ENCODE results near the gene IFT88.
"Not testable (repeated sequence)": the region's sequence is repeated elsewhere in the genome, so short reads cannot be mapped to it uniquely, and the experiment has no call there.

IFT88 gene

GRCh38 chr13:20636079-20636478 is 69.1 kb downstream of the IFT88 start:
- no peak for DNase-seq (ENCODE audit: low read depth)

- no peak for DNase-seq (ENCODE audit: low read depth)
Measured at GRCh38 chr13:20637811-20638210, 70.9 kb downstream of the IFT88 start.

GRCh38 chr13:20647758-20648157 is 80.8 kb downstream of the IFT88 start:
- DNase-seq (ENCODE audit: low read depth) = no peak

- DNase-seq (ENCODE audit: low read depth) = no peak
Measured at GRCh38 chr13:20652946-20653345, 86.0 kb downstream of the IFT88 start.

GRCh38 chr13:20654156-20654555 is 87.2 kb downstream of the IFT88 start:
- no peak for DNase-seq (ENCODE audit: low read depth)

- no peak for DNase-seq (ENCODE audit: low read depth)
Measured at GRCh38 chr13:20658451-20659040, 91.6 kb downstream of the IFT88 start.

GRCh38 chr13:20664351-20664750 is 97.4 kb downstream of the IFT88 start:
- DNase-seq (ENCODE audit: low read depth) = no peak

- DNase-seq (ENCODE audit: low read depth) = no peak
Measured at GRCh38 chr13:20666948-20667347, 100.0 kb downstream of the IFT88 start.

GRCh38 chr13:20667857-20668437 is 101.0 kb downstream of the IFT88 start:
- DNase-seq (ENCODE audit: low read depth) = no peak

GRCh38 chr13:20669162-20669561 is 102.2 kb downstream of the IFT88 start:
- DNase-seq (ENCODE audit: low read depth) = no peak

GRCh38 chr13:20671789-20672188 is 104.8 kb downstream of the IFT88 start:
- no peak for DNase-seq (ENCODE audit: low read depth)

- no peak for DNase-seq (ENCODE audit: low read depth)
Measured at GRCh38 chr13:20672772-20673171, 105.8 kb downstream of the IFT88 start.

- no peak for DNase-seq (ENCODE audit: low read depth)
Measured at GRCh38 chr13:20673715-20674114, 106.8 kb downstream of the IFT88 start.

GRCh38 chr13:20676213-20676612 is 109.3 kb downstream of the IFT88 start:
- DNase-seq (ENCODE audit: low read depth) = no peak

GRCh38 chr13:20678606-20679005 is 111.6 kb downstream of the IFT88 start:
- not testable (repeated sequence) for DNase-seq (ENCODE audit: low read depth)

- no peak for DNase-seq (ENCODE audit: low read depth)
Measured at GRCh38 chr13:20679879-20680278, 112.9 kb downstream of the IFT88 start.

- DNase-seq (ENCODE audit: low read depth) = no peak
Measured at GRCh38 chr13:20680416-20681080, 113.6 kb downstream of the IFT88 start.

- DNase-seq (ENCODE audit: low read depth) = not testable (repeated sequence)
Measured at GRCh38 chr13:20681481-20681880, 114.5 kb downstream of the IFT88 start.

GRCh38 chr13:20682061-20682460 is 115.1 kb downstream of the IFT88 start:
- DNase-seq (ENCODE audit: low read depth) = no peak

- DNase-seq (ENCODE audit: low read depth) = no peak
Measured at GRCh38 chr13:20684041-20684440, 117.1 kb downstream of the IFT88 start.

GRCh38 chr13:20684546-20684945 is 117.6 kb downstream of the IFT88 start:
- no peak for DNase-seq (ENCODE audit: low read depth)

- DNase-seq (ENCODE audit: low read depth) = no peak
Measured at GRCh38 chr13:20685092-20685491, 118.1 kb downstream of the IFT88 start.

GRCh38 chr13:20686167-20686566 is 119.2 kb downstream of the IFT88 start:
- no peak for DNase-seq (ENCODE audit: low read depth)

Measured in activated T-cell treated with anti-CD3 and anti-CD28 coated beads for 1 hour (primary cell).